ENCODE data around the gene HOGA1. TPM values are rescaled to one million over a fixed set of nuclear protein-coding genes. Genes with fewer than 3 reads are reported as not detected.

Gene HOGA1
- total and polyA plus RNA-seq, 4 donors: 21.7 to 31.4 (median 22.8) TPM

DNA sequence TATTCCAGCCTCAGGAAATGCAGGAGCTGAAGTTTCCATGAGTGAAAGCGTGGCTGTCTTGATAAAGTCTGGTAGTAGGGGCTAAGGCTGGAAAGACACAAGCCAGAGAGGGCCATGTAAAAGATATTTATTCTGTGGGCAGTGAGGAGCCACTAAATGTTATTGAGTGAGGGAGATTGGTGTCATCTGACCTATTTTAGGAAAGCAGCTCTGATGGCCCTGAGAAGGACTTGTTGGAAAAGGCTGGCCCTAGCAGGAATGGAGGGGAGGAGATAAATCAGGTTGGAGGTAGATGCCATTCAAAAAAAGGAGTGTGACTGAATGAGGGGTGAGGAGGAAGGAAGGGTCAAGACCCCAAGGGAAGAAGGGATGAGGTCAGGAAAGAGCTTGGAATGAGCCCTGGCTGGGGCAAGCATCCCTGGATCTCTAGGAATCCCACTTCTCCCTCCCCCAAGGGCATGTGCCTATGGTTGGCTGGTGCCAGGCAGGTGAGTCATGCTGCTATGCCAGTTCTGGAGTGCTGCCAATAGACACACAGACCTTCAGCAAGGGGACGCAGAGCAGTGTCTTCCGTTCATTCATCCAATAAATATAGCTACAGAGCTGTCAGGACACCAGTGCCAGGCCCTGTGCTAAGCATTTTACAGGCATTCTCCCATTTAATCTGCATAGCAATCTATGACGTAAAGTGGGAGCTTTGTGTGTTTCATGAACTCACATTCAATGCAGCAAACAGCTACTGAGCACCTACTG is 9.6 kb upstream of the HOGA1 start:
- 40% methylated on average over 4 of the region's 4 CpGs for WGBS
- no peaks in the 10 kb centered on the region for H3K9me3 ChIP-seq (ENCODE audit: control insufficient read depth in 4 of 4, low read length in 3 of 4)
- peaks cover 5 to 20% (median 10%) of the 10 kb centered on the region in 4 donors for H3K4me1 ChIP-seq (ENCODE audit: control insufficient read depth in 4 of 4, insufficient read depth in 4 of 4, low read length in 3 of 4)
- H3K27me3 ChIP-seq (ENCODE audit: control insufficient read depth in 4 of 4, insufficient read depth in 4 of 4, low read length in 3 of 4): no peaks in the 10 kb centered on the region
- H3K36me3 ChIP-seq (ENCODE audit: control insufficient read depth in 4 of 4, insufficient read depth in 3 of 4, low read depth in 1 of 4, low read length in 3 of 4): peaks cover 0 to 5% (median 3%) of the 10 kb centered on the region in 4 donors
- peak overlapping the region; percentile 60 to 75 for H3K27ac ChIP-seq (ENCODE audit: low read depth in 1 of 2, low read length in 2 of 2)
- no peak for DNase-seq (ENCODE audit: low spot score)
- H3K4me3 ChIP-seq (ENCODE audit: low read depth in 1 of 3, low read length in 3 of 3): no peak overlapping the region
- no peak overlapping the region for H3K9ac ChIP-seq (ENCODE audit: low read depth in 1 of 2, low read length in 2 of 2)
- TF ChIP-seq TAF1 (conservative IDR thresholded peaks at IDR 0.05) (no peak), YY1 (IDR thresholded peaks at IDR 0.05) (peak; percentile 38), HNF4G (IDR thresholded peaks at IDR 0.05) (no peak), JUND (IDR thresholded peaks at IDR 0.05) (peak; percentile 99 to 100), NR2F2 (IDR thresholded peaks at IDR 0.05) (peak; percentile 25), EGR1 (IDR thresholded peaks at IDR 0.05; ENCODE audit: low read depth in 2 of 2) (no peak), GABPA (IDR thresholded peaks at IDR 0.05 in 1 of 2, conservative IDR thresholded peaks at IDR 0.05 in 1 of 2) (peak in 1 of 2 donors; percentile 29), RXRA (IDR thresholded peaks at IDR 0.05) (peak; percentile 50 to 84), HNF4A (conservative IDR thresholded peaks at IDR 0.05) (peak; percentile 59 to 77), SP1 (IDR thresholded peaks at IDR 0.05) (peak; percentile 64), FOXA2 (IDR thresholded peaks at IDR 0.05) (peak; percentile 57), FOXA1 (IDR thresholded peaks at IDR 0.05) (peak; percentile 53), RAD21 (IDR thresholded peaks at IDR 0.05) (peak; percentile 52 to 54)
- TF ChIP-seq, protein P1, sequence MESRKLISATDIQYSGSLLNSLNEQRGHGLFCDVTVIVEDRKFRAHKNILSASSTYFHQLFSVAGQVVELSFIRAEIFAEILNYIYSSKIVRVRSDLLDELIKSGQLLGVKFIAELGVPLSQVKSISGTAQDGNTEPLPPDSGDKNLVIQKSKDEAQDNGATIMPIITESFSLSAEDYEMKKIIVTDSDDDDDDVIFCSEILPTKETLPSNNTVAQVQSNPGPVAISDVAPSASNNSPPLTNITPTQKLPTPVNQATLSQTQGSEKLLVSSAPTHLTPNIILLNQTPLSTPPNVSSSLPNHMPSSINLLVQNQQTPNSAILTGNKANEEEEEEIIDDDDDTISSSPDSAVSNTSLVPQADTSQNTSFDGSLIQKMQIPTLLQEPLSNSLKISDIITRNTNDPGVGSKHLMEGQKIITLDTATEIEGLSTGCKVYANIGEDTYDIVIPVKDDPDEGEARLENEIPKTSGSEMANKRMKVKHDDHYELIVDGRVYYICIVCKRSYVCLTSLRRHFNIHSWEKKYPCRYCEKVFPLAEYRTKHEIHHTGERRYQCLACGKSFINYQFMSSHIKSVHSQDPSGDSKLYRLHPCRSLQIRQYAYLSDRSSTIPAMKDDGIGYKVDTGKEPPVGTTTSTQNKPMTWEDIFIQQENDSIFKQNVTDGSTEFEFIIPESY (IDR thresholded peaks at IDR 0.05): no peak
- TF ChIP-seq, protein P2, sequence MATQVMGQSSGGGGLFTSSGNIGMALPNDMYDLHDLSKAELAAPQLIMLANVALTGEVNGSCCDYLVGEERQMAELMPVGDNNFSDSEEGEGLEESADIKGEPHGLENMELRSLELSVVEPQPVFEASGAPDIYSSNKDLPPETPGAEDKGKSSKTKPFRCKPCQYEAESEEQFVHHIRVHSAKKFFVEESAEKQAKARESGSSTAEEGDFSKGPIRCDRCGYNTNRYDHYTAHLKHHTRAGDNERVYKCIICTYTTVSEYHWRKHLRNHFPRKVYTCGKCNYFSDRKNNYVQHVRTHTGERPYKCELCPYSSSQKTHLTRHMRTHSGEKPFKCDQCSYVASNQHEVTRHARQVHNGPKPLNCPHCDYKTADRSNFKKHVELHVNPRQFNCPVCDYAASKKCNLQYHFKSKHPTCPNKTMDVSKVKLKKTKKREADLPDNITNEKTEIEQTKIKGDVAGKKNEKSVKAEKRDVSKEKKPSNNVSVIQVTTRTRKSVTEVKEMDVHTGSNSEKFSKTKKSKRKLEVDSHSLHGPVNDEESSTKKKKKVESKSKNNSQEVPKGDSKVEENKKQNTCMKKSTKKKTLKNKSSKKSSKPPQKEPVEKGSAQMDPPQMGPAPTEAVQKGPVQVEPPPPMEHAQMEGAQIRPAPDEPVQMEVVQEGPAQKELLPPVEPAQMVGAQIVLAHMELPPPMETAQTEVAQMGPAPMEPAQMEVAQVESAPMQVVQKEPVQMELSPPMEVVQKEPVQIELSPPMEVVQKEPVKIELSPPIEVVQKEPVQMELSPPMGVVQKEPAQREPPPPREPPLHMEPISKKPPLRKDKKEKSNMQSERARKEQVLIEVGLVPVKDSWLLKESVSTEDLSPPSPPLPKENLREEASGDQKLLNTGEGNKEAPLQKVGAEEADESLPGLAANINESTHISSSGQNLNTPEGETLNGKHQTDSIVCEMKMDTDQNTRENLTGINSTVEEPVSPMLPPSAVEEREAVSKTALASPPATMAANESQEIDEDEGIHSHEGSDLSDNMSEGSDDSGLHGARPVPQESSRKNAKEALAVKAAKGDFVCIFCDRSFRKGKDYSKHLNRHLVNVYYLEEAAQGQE (IDR thresholded peaks at IDR 0.05): peak; percentile 77
- TF ChIP-seq, protein P3, sequence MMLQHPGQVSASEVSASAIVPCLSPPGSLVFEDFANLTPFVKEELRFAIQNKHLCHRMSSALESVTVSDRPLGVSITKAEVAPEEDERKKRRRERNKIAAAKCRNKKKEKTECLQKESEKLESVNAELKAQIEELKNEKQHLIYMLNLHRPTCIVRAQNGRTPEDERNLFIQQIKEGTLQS (IDR thresholded peaks at IDR 0.05): peak; percentile 97
- TF ChIP-seq, protein P4, sequence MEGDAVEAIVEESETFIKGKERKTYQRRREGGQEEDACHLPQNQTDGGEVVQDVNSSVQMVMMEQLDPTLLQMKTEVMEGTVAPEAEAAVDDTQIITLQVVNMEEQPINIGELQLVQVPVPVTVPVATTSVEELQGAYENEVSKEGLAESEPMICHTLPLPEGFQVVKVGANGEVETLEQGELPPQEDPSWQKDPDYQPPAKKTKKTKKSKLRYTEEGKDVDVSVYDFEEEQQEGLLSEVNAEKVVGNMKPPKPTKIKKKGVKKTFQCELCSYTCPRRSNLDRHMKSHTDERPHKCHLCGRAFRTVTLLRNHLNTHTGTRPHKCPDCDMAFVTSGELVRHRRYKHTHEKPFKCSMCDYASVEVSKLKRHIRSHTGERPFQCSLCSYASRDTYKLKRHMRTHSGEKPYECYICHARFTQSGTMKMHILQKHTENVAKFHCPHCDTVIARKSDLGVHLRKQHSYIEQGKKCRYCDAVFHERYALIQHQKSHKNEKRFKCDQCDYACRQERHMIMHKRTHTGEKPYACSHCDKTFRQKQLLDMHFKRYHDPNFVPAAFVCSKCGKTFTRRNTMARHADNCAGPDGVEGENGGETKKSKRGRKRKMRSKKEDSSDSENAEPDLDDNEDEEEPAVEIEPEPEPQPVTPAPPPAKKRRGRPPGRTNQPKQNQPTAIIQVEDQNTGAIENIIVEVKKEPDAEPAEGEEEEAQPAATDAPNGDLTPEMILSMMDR (IDR thresholded peaks at IDR 0.05; ENCODE audit: low read depth, low read length, missing input control): no peak
- TF ChIP-seq, protein P5, sequence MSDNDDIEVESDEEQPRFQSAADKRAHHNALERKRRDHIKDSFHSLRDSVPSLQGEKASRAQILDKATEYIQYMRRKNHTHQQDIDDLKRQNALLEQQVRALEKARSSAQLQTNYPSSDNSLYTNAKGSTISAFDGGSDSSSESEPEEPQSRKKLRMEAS (IDR thresholded peaks at IDR 0.05): peak; percentile 65

Data from liver (tissue), 9 donors.